Ammon's horn (tissue), 1 donor: ENCODE measurements around the gene IL33.

Experiments used
- DNase-seq: peaks from one replicate; pipeline ENCODE4 v3.0.0-alpha.2; 2016; ENCODE audit warnings: low spot score

The IL33 gene

DNA sequence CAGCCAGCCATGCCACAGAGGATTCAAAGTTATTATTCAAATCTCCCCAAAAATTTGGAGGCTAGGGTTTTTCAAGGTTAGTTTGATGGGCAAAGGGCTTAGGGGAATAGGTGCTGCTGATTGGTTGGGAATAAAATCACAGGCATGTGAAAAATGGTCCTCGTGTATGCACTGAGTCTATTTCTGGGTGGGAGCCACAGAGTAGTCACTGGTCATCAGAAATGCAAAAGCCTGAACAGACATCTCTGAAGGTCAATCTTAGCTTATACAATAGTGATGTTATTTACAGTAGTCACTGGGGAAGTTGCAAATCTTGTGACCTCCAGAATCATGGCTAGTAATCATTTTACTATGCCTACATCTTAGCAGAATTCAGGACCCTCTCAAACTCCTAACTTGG, 1.3 kb downstream of the IL33 start:
- no peak for DNase-seq

GRCh38 chr9:6218099-6218502, 2.5 kb downstream of the IL33 start:
- no peak for DNase-seq

GRCh38 chr9:6219040-6219439, 3.4 kb downstream of the IL33 start:
- DNase-seq = no peak

GRCh38 chr9:6219981-6220380, 4.4 kb downstream of the IL33 start:
- DNase-seq = no peak

DNA sequence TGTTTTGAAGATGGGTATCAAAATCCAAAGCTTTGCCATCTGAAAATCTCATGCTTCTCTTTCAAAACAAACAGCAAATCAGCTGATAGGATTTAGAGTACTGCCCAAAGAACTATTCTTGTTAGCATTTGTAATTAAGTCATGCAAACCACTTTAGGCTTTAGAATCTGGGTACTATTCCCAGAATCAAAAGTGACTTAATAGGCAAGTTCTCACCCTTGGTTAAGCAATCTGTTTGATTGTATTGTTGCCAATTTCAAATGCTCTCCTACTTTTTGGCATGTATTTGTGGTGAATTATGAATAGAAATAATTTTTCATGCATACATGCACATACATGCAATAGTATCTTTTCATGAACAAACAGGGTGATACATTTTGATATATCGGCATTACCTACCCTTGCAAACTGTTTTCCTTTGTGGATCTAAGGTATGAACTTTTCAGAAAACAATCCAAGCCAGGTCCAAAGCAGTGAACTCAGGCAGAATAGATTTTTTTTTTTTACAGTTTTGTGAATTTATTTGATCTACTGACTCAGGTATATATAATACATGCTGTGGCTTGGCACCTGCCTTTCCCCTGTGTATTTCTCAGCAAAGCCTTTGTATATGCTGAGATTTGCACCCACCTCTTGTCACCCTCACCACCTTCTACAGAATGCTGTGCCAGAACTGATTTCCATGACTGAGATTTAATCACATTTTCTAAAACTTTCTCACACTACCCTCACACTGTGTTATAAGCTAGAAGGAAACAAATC, 9.0 kb downstream of the IL33 start:
- DNase-seq = peak; percentile 22

DNA sequence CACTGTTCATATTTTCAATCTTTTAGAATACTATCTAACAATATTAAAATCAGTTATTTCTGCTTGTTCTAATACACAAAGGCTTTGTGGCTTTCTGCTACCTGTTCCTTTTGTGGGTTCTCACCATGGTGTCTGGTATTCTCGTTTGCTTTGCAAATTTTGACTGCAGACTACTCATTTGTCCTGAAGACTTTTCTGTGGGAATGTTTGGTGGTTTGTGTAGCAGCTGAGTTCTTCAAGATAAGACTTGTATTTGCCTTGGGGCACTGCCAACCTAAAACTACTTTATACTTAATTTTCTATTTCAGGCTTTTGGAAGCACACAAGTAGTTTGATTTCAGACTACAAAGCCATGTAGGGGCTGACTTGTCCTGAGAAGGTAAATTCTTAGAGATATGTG, 11.1 kb downstream of the IL33 start:
- DNase-seq = no peak

- no peak for DNase-seq
Measured at GRCh38 chr9:6229186-6229585, 13.6 kb downstream of the IL33 start.

DNA sequence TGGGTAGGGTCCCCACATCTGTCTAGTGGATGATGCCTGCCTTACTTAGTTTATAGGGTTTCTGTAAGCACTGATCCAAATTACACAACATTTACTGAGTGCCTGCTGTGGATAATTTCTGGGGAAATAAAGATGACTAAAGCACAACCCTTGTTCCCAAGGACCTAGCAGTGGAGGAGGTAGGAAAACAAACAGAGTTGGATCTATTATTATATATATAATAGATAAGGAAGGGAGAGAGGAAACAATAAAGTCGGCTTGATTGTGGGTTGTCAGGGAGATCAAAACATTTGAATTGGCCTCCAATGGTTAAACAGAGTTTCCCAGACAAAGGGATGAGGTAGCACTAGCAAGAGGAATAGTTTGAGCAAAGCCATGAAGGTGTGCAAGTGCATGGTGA, 14.0 kb downstream of the IL33 start:
- no peak for DNase-seq

- DNase-seq = no peak
Measured at GRCh38 chr9:6230037-6230780, 14.6 kb downstream of the IL33 start.

GRCh38 chr9:6232336-6232945, 16.8 kb downstream of the IL33 start:
- no peak for DNase-seq

- no peak for DNase-seq
Measured at GRCh38 chr9:6234014-6234413, 18.4 kb downstream of the IL33 start.

- DNase-seq = no peak
Measured at GRCh38 chr9:6237267-6237666, 21.7 kb downstream of the IL33 start.

GRCh38 chr9:6239048-6239461, 23.4 kb downstream of the IL33 start:
- no peak for DNase-seq

DNA sequence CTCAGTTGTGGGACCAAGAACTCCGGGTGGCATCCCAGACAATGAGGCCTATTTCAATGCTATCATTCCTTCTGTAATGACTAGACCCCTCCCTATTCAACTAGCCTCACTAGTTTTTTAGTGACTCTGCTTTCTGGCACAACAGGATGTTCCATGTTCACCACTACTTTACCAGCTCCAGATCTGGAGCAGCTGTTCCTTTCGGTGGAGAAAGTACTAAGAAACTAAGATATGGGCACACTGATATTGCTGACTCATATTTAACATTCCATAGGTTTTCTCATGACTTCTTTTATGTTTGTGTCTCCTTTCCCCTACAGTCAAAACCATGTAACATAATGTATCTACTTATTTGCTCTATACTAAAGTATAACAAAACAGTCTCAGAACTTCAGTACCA, 24.1 kb downstream of the IL33 start:
- DNase-seq = no peak

DNA sequence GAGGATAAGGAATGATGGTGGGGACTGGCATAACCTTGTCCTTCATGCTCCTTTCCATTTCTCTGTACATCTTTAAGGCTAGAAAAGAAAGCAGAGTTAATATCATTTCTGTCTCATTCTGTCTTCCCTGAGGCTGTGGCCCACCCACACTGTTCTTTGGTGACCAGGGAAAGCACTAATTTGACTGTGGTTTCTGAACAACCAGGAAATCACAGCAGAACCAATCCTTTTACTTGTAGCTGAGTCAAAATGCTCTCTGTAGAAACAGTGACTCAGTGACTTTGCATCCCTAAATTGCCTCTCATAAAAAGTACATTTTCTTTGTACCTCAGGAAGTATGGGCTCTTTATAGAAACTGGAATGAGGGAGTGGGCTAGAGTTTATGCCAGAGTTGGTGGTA, 28.1 kb downstream of the IL33 start:
- no peak for DNase-seq

- no peak for DNase-seq
Measured at GRCh38 chr9:6247266-6247665, 31.7 kb downstream of the IL33 start.

GRCh38 chr9:6268826-6269397, 53.3 kb downstream of the IL33 start:
- DNase-seq = no peak

GRCh38 chr9:6270896-6271295, 55.3 kb downstream of the IL33 start:
- no peak for DNase-seq

GRCh38 chr9:6271508-6272228, 56.1 kb downstream of the IL33 start:
- DNase-seq = no peak

- no peak for DNase-seq
Measured at GRCh38 chr9:6272229-6272598, 56.6 kb downstream of the IL33 start.

DNA sequence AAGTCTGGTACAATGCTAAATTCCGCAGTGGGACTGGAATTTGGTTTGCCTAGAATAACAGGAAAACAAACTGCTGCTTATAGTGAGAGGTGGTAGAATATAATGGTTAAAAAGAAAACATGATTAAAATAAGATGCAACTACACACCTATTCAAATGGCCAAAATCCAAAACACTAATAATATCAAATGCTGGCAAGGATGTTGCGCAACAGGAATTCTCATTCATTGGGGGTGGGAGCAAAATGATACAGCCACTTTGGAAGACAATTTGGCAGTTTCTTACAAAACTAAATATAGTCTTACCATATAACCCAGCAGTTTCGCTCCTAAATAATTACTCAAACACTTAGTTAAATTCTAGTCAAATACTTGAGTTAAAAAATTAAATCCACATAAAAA, 61.8 kb downstream of the IL33 start:
- DNase-seq = no peak

DNA sequence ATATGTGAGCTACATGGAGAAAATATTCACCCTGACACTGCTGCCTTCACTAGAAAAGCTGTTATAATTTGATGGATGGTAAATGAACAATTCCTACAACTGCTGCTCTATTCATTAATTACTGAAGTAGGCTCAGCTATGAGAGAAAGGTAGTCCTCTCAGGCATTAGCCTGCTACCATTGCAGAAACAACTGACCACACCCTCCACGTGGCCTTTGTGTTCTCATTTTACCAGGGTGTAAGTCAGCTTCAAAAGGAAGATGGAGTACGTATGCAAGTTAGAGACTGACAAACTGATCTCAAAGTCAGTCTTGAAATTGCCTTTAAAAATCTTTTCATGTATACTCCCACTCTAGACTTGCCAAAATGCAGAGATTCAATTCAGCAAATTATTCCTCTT, 86.3 kb downstream of the IL33 start:
- DNase-seq = no peak
